Mesenteric fat pad (tissue), 1 donor: Measurements from ENCODE around the gene ZNF423. TPM values are rescaled to one million over a fixed set of nuclear protein-coding genes. Genes with fewer than 3 reads are reported as not detected.
A peak's percentile ranks its signal among the peaks of the same experiment; 100 is the strongest.

Experiments
- DNase-seq: peaks from one replicate; pipeline ENCODE4 v3.0.0-alpha.2; 2020; ENCODE audit warnings: low spot score
- total RNA-seq: library from RNA; stranded (reverse); fragmentation: NEBNext Ultra II Directional; extraction: Animal tissue kit (Norgen Biotek cat#: 25700); gene quantifications from one replicate; pipeline ENCODE4 v1.2.1, GENCODE V29; 2021
- donor health status: DM: yes; HTN: yes; CAD: no.

ZNF423 gene
- total RNA-seq, 1 donor from 2014 or later: 13.5 TPM

DNA sequence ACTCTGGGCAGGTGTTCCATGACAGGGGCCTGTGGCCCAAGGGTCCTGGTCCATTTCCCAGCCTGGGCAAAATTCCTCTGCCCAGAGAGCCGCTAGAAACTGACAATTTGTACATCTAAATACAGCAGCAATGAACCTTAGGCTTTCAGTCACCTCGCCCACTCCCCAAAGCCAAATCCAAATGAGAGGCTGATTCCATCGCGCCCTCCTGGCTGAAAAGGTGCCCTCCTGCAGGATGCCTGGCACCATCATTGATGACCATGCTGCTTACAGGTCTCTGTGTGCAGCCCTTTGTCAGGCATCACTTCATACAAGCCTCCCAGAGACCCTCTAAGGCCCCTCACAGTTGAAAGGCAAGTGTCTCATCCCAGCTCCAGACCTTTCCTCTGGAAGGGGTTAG is 367.6 kb downstream of the ZNF423 start:
- peak; percentile 69 for DNase-seq

DNA sequence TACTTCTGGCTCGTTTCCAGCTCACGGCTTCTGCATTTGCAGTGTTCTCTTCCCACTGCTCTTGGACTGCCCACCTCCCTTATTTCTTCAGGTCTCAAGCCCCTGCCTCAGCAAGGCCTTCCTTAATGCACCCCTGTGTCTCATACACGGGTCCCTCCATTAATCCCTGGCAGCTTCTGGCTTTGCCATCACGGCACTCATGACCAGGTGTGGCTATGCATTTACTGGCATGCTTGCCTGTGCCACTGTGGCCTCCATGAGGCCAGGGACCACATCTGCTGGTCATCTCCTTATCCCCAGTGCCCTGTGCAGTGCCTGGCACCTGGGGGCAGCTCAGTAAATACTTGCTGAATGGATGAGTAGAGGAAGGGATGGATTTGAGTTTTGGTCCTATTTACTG is 368.2 kb downstream of the ZNF423 start:
- DNase-seq: peak; percentile 57

- peak; percentile 14 for DNase-seq
Measured at GRCh38 chr16:49486400-49486799, 369.5 kb downstream of the ZNF423 start.

- peak; percentile 26 for DNase-seq
Measured at GRCh38 chr16:49485663-49486062, 370.2 kb downstream of the ZNF423 start.

DNA sequence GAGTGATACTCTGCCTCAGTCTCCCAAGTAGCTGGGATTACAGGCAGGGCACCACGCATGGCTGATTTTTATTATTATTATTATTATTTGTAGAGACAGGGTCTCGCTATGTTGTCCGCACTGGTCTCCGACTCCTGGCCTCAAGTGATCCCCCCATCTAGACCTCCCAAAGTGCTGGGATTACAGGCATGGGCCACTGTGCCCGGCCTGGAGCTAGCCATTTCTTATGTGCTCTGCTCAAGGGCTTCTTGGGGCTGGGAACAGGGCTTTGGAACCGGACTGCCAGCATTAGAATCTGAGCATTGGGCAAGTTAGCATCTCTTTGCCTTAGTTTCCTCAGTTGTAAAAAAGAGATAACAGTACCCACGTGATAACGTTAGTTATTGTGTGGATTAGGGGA is 371.0 kb downstream of the ZNF423 start:
- peak; percentile 64 for DNase-seq

- DNase-seq: peak; percentile 90
Measured at GRCh38 chr16:49484451-49484849, 371.5 kb downstream of the ZNF423 start.

GRCh38 chr16:49483651-49484450 is 372.1 kb downstream of the ZNF423 start:
- DNase-seq: peak; percentile 83

DNA sequence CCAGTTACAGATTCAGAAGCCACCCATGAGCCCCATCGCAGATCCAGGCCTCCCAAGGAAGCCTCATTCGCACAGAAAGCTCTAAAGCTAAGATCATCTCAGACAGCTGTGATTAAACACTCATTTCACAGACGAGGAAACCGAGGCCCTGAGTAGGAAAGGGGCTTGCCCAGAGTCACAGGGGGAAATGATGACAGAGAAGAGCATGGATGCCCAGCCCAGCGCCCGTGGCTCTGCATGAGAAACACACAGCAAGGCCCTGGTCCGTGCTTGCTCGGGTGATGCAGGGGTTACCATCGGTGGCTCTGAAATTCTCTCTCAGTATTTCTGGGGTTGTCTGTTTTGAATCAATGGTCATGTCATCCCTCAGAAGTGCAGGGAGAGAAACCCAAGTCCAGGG is 372.7 kb downstream of the ZNF423 start:
- peak; percentile 64 for DNase-seq

- peak; percentile 53 for DNase-seq
Measured at GRCh38 chr16:49482690-49483089, 373.2 kb downstream of the ZNF423 start.

GRCh38 chr16:49478616-49479015 is 377.3 kb downstream of the ZNF423 start:
- DNase-seq: no peak

- peak; percentile 26 for DNase-seq
Measured at GRCh38 chr16:49478107-49478506, 377.8 kb downstream of the ZNF423 start.

DNA sequence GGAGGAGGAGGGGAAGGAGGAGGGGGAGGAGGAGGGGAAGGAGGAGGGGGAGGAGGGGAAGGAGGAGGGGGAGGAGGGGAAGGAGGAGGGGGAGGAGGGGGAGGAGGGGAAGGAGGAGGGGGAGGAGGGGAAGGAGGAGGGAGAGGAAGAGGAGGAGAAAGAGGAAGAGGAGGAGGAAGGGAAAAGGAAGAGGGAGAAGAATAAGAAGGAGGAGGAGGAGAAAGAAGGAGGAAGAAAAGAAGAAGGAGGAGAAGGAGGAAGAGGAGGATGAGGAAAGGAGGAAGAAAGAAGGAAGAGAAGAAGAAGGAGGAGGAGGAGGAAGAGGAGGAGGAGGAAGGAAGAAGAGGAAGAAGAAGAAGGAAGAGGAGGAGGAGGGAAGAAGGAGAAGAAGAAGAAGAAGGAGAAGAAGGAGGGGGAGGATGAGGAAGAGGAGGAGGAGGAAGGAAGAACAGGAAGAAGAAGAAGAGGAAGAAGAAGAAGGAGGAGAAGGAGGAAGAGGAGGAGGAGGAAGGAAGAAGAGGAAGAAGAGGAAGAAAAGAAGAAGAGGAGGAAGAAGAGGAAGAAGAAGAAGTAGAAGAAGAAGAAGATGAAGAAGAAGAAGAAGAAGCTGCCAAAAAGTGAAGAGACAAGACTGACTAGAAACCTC is 378.5 kb downstream of the ZNF423 start:
- DNase-seq: no peak

- DNase-seq: no peak
Measured at GRCh38 chr16:49474741-49475140, 381.2 kb downstream of the ZNF423 start.

GRCh38 chr16:49473773-49474172 is 382.1 kb downstream of the ZNF423 start:
- DNase-seq: peak; percentile 47

DNA sequence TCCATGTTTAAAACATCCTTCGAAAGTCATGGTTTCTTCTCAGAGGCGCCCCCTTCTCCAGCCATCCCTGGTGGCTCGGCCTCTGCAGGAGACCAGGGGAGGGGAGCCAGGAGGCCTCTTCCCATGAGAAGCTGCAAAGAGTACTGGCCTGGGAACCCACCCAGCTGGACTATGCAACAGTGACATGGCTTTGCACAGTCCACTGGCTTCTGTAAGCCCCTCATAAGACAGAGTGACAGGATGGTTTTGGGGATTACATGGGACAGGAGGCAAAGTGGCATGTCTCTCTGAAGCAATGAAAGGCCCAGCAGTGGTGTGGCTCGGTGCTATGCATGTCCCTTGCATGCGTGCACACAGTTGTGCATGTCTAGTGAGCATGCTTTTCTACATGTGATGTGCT is 382.8 kb downstream of the ZNF423 start:
- no peak for DNase-seq

GRCh38 chr16:49472598-49472997 is 383.3 kb downstream of the ZNF423 start:
- DNase-seq: peak; percentile 69

GRCh38 chr16:49471038-49471727 is 384.7 kb downstream of the ZNF423 start:
- no peak for DNase-seq

DNA sequence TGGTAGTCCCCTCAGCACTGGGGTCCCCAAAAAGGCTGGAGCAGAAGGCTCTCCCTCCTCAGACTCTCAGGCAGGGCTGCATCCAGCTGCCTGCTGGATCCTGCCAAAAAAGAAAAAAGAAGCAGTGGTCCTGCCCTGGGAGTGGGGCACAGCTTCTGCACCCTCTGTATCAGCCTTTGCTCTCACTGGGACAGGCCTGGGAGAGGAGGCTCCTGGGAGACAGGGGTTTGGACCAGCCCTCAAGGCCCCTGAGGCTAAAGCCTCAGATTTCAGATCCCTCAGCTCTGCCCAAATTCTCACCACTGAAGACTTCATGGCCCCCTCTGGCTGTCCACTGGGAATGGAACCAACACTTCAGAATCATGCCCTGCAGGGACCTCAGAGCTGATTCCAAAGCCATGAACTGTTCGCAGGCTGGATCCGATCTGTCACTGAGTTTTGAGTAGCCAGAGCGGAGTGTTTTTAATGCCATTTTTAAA is 385.4 kb downstream of the ZNF423 start:
- DNase-seq: peak; percentile 81

GRCh38 chr16:49469930-49470451 is 385.9 kb downstream of the ZNF423 start:
- peak; percentile 78 for DNase-seq

- peak; percentile 51 for DNase-seq
Measured at GRCh38 chr16:49469311-49469670, 386.6 kb downstream of the ZNF423 start.

DNA sequence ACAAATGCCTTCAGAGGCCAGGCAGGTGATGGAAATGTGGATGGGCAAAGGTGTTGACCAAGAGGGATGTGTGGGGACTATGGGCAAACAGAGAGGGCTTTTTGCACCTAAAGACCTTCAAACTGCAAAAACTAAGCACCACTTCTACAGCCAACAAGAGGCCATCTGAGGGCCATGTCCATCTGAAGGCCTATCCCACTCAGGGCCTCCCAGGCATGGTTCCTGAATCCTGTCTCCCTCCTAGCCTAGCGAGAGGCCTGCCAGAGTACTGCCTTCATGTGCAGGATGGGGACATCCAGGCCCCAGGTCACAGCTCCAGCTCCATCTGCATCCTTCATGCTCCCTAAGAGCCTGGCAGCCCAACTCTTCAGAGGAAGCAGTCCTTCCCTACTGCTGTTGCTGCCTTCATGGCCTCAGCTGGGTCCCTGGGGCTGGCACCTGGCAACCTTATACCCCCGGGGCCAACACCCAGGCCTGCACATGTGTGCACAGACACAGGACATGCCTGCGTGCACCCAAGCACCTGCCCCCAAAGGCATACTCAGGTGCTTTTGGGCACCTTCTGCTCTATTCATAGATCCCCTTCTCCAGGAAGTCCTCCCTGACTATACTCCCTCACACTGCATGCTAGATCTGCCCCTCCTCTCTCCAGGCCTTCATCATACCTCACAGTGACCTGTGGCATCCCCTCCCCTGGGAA is 387.2 kb downstream of the ZNF423 start:
- peak; percentile 81 for DNase-seq
